ENCODE measurements around the gene KAT6B.

KAT6B gene

GRCh38 chr10:75068523-75068922 is 242.1 kb downstream of the KAT6B start:
- no peak for DNase-seq (ENCODE audit: low spot score)

- DNase-seq (ENCODE audit: low spot score), result no peak
Measured at GRCh38 chr10:75070476-75070875, 244.1 kb downstream of the KAT6B start.

- DNase-seq (ENCODE audit: low spot score), result no peak
Measured at GRCh38 chr10:75070961-75071428, 244.6 kb downstream of the KAT6B start.

DNA sequence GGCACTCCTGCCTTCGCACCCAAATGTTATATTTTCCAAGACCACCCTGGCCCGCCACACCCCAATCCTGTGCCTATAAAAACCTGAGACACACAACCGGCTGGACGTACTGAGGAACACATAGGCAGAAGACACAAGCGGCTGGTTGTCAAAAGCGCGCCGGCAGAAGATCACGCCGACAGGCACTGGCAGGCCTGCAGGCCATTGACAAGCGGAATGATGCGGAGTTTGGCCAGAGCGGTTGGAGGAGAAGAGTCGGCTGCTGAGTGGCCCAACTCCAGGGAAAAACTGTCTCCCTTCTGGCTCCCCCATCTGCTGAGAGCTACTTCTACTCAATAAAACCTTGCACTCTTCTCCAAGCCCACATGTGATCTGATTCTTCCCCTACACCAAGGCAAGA is 245.4 kb downstream of the KAT6B start:
- no peak for DNase-seq (ENCODE audit: low spot score)

GRCh38 chr10:75072727-75073126 is 246.3 kb downstream of the KAT6B start:
- DNase-seq (ENCODE audit: low spot score), result no peak

DNA sequence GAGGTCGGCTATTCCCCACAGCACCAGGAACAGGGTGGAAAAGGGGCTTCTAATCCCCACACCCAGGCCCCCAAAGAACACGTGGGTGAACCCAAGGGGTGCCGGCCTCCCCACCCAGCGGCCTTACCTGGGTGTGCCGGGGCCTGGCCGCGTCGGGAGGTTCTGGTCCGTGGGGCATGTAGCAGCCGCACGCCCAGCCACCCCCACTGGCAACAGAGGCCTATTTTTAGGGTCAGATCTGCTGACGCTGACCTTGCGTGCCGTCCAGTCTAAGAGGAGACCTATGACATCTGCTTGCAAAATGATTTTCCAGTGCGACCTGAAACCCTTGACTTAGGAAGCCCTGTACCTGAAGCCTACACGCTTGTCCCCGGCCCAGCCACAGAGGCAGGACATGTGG is 247.0 kb downstream of the KAT6B start:
- DNase-seq (ENCODE audit: low spot score), result no peak

DNA sequence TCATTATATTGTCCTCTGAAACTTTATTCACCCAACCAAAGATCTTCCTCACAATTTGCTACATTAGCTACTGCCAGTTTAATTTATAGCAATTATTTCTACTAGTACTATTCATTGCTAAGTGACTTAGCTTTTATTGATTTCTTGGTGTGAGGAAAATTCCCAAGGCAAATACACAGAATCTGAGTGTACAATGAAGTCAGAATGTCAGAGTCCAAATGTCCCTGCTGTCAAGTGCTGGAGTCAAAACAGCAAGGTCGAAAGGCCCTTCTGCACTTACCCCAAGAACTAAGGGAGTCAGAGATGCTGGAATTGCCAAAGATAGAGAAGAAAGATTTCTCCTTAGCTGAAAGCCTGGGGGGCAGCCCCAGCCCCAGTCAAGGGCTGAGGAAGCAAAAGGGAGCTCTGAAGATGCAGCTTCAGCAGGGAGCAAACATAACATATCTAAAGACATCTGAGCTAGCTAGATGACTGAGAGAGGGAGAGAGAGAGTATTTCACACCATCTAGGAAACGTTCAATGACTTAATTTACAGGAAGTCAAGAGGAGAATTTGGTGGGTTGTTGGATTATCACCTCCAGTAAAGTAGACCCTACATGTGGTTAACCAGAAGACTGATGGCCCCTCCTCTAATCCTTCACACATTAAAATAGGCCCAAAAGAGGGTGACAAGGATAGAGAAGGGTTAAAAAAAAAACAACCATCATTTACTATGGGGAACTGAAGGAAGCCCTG is 248.5 kb downstream of the KAT6B start:
- no peak for DNase-seq (ENCODE audit: low spot score)

DNA sequence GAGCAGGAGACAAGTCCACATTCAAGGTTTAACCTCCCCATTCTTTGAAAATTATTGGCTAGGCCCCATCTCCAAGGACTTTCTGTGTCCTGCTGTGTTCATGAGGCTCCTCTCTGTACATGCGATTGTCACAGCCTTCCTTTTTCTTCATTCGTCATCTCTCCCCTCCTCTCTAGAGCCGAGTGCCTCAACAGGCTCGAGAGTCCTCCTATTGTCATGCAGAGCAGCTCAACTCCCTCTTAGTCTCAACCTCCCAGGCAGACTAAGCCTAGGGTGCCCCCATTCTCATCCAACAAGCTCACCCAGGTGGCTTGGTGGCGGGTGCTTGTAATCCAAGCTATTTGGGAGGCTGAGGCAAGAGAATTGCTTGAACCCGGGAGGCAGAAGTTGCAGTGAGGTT is 249.9 kb downstream of the KAT6B start:
- DNase-seq (ENCODE audit: low spot score), result no peak

GRCh38 chr10:75079436-75080083 is 253.2 kb downstream of the KAT6B start:
- no peak for DNase-seq (ENCODE audit: low spot score)

DNA sequence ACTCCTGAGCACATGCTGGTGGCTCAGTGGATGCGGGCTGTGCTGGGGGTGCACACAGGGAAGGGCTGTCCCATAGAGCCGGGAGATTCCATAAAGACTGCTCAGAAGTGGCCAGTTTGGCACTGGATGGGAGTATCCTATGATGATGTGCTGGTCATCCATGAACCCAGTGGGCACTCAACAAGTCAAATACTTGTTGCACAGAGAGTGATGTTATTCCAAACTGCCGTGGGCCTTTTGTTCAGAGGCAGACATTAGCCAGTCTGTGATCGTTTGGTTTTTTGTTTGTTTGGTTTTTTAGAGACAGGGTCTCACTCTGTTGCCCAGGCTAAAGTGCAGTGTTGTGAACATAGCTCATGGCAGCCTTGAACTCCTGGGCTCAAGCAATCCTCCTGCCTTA is 254.2 kb downstream of the KAT6B start:
- no peak for DNase-seq (ENCODE audit: low spot score)

DNA sequence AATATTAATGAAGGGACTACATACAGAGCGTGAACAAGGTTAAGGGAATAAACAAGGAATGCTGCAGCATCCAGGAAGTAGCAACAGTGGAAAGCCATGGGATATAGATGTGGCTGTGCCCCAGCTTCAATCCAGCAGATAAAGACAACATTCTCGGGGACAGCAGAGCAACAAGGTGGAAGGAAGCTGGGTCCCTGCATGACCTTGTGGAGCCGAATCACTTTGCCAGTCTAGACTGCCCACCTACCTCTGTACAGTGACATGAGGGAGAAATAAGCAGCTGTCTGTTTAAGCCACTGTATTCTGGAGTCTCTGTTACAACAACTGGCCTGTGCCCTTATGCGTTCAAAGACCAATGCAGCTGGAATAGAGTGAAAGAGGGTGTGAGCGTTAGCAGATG is 255.0 kb downstream of the KAT6B start:
- no peak for DNase-seq (ENCODE audit: low spot score)
